Measurements from ENCODE around the gene RUNX3.
"Not testable (repeated sequence)": the region's sequence is repeated elsewhere in the genome, so short reads cannot be mapped to it uniquely, and the experiment has no call there.

The RUNX3 gene

GRCh38 chr1:24896596-24897262, 33.3 kb downstream of the RUNX3 start:
- TF ChIP-seq CTCF (IDR thresholded peaks at IDR 0.05; ENCODE audit: extremely low read depth, missing control alignments), result no peak
- no peak for DNase-seq (ENCODE audit: low spot score)

GRCh38 chr1:24896176-24896575, 33.9 kb downstream of the RUNX3 start:
- TF ChIP-seq CTCF (IDR thresholded peaks at IDR 0.05; ENCODE audit: extremely low read depth, missing control alignments), result no peak
- DNase-seq (ENCODE audit: low spot score), result no peak

GRCh38 chr1:24895511-24895910, 34.6 kb downstream of the RUNX3 start:
- no peak for TF ChIP-seq CTCF (IDR thresholded peaks at IDR 0.05; ENCODE audit: extremely low read depth, missing control alignments)
- DNase-seq (ENCODE audit: low spot score), result no peak

GRCh38 chr1:24894002-24894401, 36.1 kb downstream of the RUNX3 start:
- DNase-seq (ENCODE audit: low spot score), result no peak
- TF ChIP-seq CTCF (IDR thresholded peaks at IDR 0.05; ENCODE audit: extremely low read depth, missing control alignments), result no peak

- no peak for DNase-seq (ENCODE audit: low spot score)
- no peak for TF ChIP-seq CTCF (IDR thresholded peaks at IDR 0.05; ENCODE audit: extremely low read depth, missing control alignments)
These were observed 36.6 kb downstream of the RUNX3 start for GRCh38 chr1:24893431-24893830.

GRCh38 chr1:24892188-24893153, 37.6 kb downstream of the RUNX3 start:
- TF ChIP-seq CTCF (IDR thresholded peaks at IDR 0.05; ENCODE audit: extremely low read depth, missing control alignments), result no peak
- DNase-seq (ENCODE audit: low spot score), result no peak

- not testable (repeated sequence) for DNase-seq (ENCODE audit: low spot score)
These were observed 38.7 kb downstream of the RUNX3 start for GRCh38 chr1:24891367-24891766.
